ENCODE data around the gene ARPIN. TPM values are rescaled to one million over a fixed set of nuclear protein-coding genes. Genes with fewer than 3 reads are reported as not detected.

ARPIN gene
- total RNA-seq, 1 experiment from 2014 or later, result 7.3 TPM

Other genes with a start within 250 kb of the ARPIN start
- not detected in 2 replicates for gene PLIN1, start 233.6 kb downstream of the ARPIN start, total RNA-seq (2014; rRNA removed; shearing (Covaris generic))
- gene PEX11A, start 222.2 kb downstream of the ARPIN start, total RNA-seq (2014; rRNA removed; shearing (Covaris generic)), result 6.3 and 7.2 TPM in 2 replicates
- gene WDR93, start 222.1 kb downstream of the ARPIN start, total RNA-seq (2014; rRNA removed; shearing (Covaris generic)), result 0.17 TPM in 1 of 2 replicates, not detected in the other
- gene MESP1, start 161.7 kb downstream of the ARPIN start, total RNA-seq (2014; rRNA removed; shearing (Covaris generic)), result 0.89 and 1.5 TPM in 2 replicates
- gene MESP2, start 136.6 kb downstream of the ARPIN start, total RNA-seq (2014; rRNA removed; shearing (Covaris generic)), result not detected in 2 replicates
- gene ANPEP, start 98.1 kb downstream of the ARPIN start, total RNA-seq (2014; rRNA removed; shearing (Covaris generic)), result 1.7 and 3.6 TPM in 2 replicates
- gene AP3S2, start 19.0 kb downstream of the ARPIN start, total RNA-seq (2014; rRNA removed; shearing (Covaris generic)), result 67.8 and 81.9 TPM in 2 replicates
- 6.2 and 6.6 TPM in 2 replicates for gene ZNF710, start 88.4 kb upstream of the ARPIN start, total RNA-seq (2014; rRNA removed; shearing (Covaris generic))
- gene IDH2, start 189.5 kb upstream of the ARPIN start, total RNA-seq (2014; rRNA removed; shearing (Covaris generic)), result 43.7 and 61.6 TPM in 2 replicates